Prostate gland (tissue), 2 donors: ENCODE data around the gene TJAP1.

Experiments
- POLR2AphosphoS5 ChIP-seq: sonication (generic); formaldehyde crosslinking; IDR thresholded peaks from one replicate; pipeline ENCODE4 v1.6.1; 2017; ENCODE audit warnings: antibody characterized with exemption
- TF ChIP-seq, protein P1 (sequence below), 4 experiments: fragments of 200-600 bp in 2 of 4; fragments of 450-650 bp in 2 of 4; sonication (generic) in 2 of 4; IDR thresholded peaks; 1 replicate in 3 of 4; 2 replicates in 1 of 4; pipeline ENCODE4 v1.5.1; 2016 to 2019; ENCODE audit warnings: antibody characterized with exemption in 4 of 4, mild to moderate bottlenecking in 2 of 4, moderate library complexity in 2 of 4

- TF ChIP-seq, protein P1, sequence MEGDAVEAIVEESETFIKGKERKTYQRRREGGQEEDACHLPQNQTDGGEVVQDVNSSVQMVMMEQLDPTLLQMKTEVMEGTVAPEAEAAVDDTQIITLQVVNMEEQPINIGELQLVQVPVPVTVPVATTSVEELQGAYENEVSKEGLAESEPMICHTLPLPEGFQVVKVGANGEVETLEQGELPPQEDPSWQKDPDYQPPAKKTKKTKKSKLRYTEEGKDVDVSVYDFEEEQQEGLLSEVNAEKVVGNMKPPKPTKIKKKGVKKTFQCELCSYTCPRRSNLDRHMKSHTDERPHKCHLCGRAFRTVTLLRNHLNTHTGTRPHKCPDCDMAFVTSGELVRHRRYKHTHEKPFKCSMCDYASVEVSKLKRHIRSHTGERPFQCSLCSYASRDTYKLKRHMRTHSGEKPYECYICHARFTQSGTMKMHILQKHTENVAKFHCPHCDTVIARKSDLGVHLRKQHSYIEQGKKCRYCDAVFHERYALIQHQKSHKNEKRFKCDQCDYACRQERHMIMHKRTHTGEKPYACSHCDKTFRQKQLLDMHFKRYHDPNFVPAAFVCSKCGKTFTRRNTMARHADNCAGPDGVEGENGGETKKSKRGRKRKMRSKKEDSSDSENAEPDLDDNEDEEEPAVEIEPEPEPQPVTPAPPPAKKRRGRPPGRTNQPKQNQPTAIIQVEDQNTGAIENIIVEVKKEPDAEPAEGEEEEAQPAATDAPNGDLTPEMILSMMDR (IDR thresholded peaks at IDR 0.05), result no peak
- no peak for TF ChIP-seq POLR2AphosphoS5
These were observed 23.5 kb upstream of the TJAP1 start for GRCh38 chr6:43453831-43454230.
